NT2/D1 (cell line): ENCODE measurements around the gene UBE2L3.

ENCODE experiments used
- YY1 ChIP-seq: IDR thresholded peaks from 2 replicates; pipeline ENCODE4 v1.6.1; 2011; ENCODE audit not compliant: insufficient read length, insufficient read depth
- ZNF274 ChIP-seq: IDR thresholded peaks from 2 replicates; pipeline ENCODE4 v1.6.1; 2011; ENCODE audit warnings: mild to moderate bottlenecking, low read depth, low read length

DNA sequence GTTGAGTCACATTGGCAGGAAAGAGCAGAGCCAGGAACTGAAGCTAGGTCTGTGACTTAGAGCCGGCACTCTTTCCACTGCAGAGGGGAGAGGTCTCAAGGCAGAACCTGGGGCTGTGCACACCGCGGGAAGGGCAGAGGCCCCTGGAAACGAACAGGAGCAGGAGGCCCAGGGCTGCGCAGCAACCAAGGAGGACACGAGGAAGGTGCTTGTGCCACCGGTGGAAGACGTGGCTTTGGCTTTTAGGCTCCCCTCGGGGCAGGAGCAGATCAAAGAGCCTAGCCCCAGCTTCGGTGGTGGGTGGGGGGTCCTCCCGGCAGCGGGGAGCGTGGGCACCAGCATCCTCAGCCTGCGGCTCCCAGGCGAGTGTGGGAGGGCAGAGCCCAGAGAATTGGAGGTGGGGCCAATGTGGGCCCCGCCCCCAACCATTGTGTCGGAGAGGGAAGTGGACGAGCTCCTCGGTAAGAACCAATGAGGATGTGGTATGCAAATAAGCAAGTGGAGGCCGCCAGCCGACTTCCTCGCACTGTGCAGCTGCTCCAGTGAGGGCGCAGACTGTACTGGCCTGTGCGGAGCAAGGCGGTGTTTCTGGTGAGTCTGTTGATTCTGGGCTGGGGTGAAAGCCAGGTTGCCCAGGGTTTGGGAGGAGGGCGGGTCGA lies 64.9 kb downstream of the UBE2L3 start, which contains the start of gene CCDC116:
- TF ChIP-seq YY1 (no peak), ZNF274 (no peak)
